Stimulated activated CD4-positive, alpha-beta T cell treated with anti-CD3 and anti-CD28 coated beads, Interleukin-4, amount 100 ng/mL, for 1 hour (primary cell): ENCODE results near the gene RIN3.
A peak's percentile ranks its signal among the peaks of the same experiment; 100 is the strongest.
"Not testable (repeated sequence)": the region's sequence is repeated elsewhere in the genome, so short reads cannot be mapped to it uniquely, and the experiment has no call there.

Experiments used
- DNase-seq: peaks from one replicate; pipeline ENCODE4 v3.0.0-alpha.2; 2020

RIN3 gene

GRCh38 chr14:92531106-92531873, 17.7 kb downstream of the RIN3 start:
- peak; percentile 32 for DNase-seq

GRCh38 chr14:92532490-92533163, 19.0 kb downstream of the RIN3 start:
- no peak for DNase-seq

GRCh38 chr14:92534932-92535643, 21.5 kb downstream of the RIN3 start:
- DNase-seq, result peak; percentile 21

- not testable (repeated sequence) for DNase-seq
These were observed 22.6 kb downstream of the RIN3 start for GRCh38 chr14:92536231-92536630.

GRCh38 chr14:92538412-92538985, 24.9 kb downstream of the RIN3 start:
- DNase-seq, result no peak

- DNase-seq, result no peak
These were observed 25.8 kb downstream of the RIN3 start for GRCh38 chr14:92539419-92539818.

GRCh38 chr14:92539875-92540274, 26.3 kb downstream of the RIN3 start:
- no peak for DNase-seq

GRCh38 chr14:92540472-92541048, 27.0 kb downstream of the RIN3 start:
- no peak for DNase-seq

GRCh38 chr14:92542766-92543554, 29.4 kb downstream of the RIN3 start:
- no peak for DNase-seq

GRCh38 chr14:92544051-92544720, 30.6 kb downstream of the RIN3 start:
- DNase-seq, result no peak

- DNase-seq, result no peak
These were observed 32.9 kb downstream of the RIN3 start for GRCh38 chr14:92546347-92547053.

- DNase-seq, result no peak
These were observed 35.7 kb downstream of the RIN3 start for GRCh38 chr14:92549105-92549858.

GRCh38 chr14:92549859-92550230, 36.3 kb downstream of the RIN3 start:
- no peak for DNase-seq

GRCh38 chr14:92551044-92551841, 37.7 kb downstream of the RIN3 start:
- DNase-seq, result no peak

- no peak for DNase-seq
These were observed 38.5 kb downstream of the RIN3 start for GRCh38 chr14:92552066-92552465.

- DNase-seq, result no peak
These were observed 39.9 kb downstream of the RIN3 start for GRCh38 chr14:92553438-92553837.

- no peak for DNase-seq
These were observed 42.0 kb downstream of the RIN3 start for GRCh38 chr14:92555465-92556111.

- no peak for DNase-seq
These were observed 42.7 kb downstream of the RIN3 start for GRCh38 chr14:92556255-92556741.
